ENCODE results near the gene CFDP1. TPM values are rescaled to one million over a fixed set of nuclear protein-coding genes. Genes with fewer than 3 reads are reported as not detected.
A peak's percentile ranks its signal among the peaks of the same experiment; 100 is the strongest.

CFDP1 gene
- total and polyA plus RNA-seq, 2 of the 13 experiments (the other 11 are each of a cell fraction or from before 2014, with no cell fraction given) = 78.6 to 153 TPM

- TF ChIP-seq PRDM10 (CRISPR knock-in tag; IDR thresholded peaks at IDR 0.05; ENCODE audit: low read depth) = no peak
- peak; percentile 82 for TF ChIP-seq ARID4A (CRISPR knock-in tag; IDR thresholded peaks at IDR 0.05; ENCODE audit: borderline replicate concordance)
- no peak; the same call in 1 of the 2 replicates for TF ChIP-seq MEIS1 (CRISPR knock-in tag; IDR thresholded peaks at IDR 0.05; ENCODE audit: borderline replicate concordance)
- TF ChIP-seq ETS1 (CRISPR knock-in tag; IDR thresholded peaks at IDR 0.05) = no peak
- TF ChIP-seq ZMYM2 (CRISPR knock-in tag; IDR thresholded peaks at IDR 0.05) = peak; percentile 74
- no peak; the same call in 1 of the 2 replicates for TF ChIP-seq SOX13 (IDR thresholded peaks at IDR 0.05)
- TF ChIP-seq SOX13 (CRISPR knock-in tag; conservative IDR thresholded peaks at IDR 0.05 in 1 of 2, IDR thresholded peaks at IDR 0.05 in 1 of 2) = peak in 1 of 2 experiments; percentile 79; a peak in 2 of 4 replicates
- TF ChIP-seq ADNP (CRISPR knock-in tag; IDR thresholded peaks at IDR 0.05) = peak; percentile 82
- peak; percentile 92; the same call in 1 of the 2 replicates for TF ChIP-seq ZNF232 (CRISPR knock-in tag; IDR thresholded peaks at IDR 0.05; ENCODE audit: borderline replicate concordance)
- no peak for TF ChIP-seq ZBTB39 (CRISPR knock-in tag; IDR thresholded peaks at IDR 0.05)
- no peak for TF ChIP-seq ZNF720 (CRISPR knock-in tag; IDR thresholded peaks at IDR 0.05)
- TF ChIP-seq FIP1L1 (IDR thresholded peaks at IDR 0.05; ENCODE audit: borderline replicate concordance, insufficient read depth, low read depth, low read length) = no peak
- no peak for TF ChIP-seq RORA (CRISPR knock-in tag; IDR thresholded peaks at IDR 0.05)
- TF ChIP-seq ATAD3A (CRISPR knock-in tag; IDR thresholded peaks at IDR 0.05) = no peak
- no peak for TF ChIP-seq NR0B2 (CRISPR knock-in tag; IDR thresholded peaks at IDR 0.05)
- TF ChIP-seq ZNF652 (CRISPR knock-in tag; IDR thresholded peaks at IDR 0.05; ENCODE audit: borderline replicate concordance, low read depth) = no peak
Observed at GRCh38 chr16:75262104-75262799, 171.1 kb downstream of the CFDP1 start (continued).

Data from HepG2 (cell line).